Head of caudate nucleus (tissue), 42 donors: ENCODE results near the gene CATSPER3.

Experiments used
- DNase-seq, 42 donors: peaks; one replicate each; pipeline versions ENCODE4 v3.0.0 to v3.0.0-alpha.2; 2020 to 2021; ENCODE audit warnings: mixed read lengths in 7 of 42
- intact Hi-C: fragments of 100-400 bp; cut with DNase I; formaldehyde crosslinking; loops from one replicate; pipeline ENCODE4 v1.15.0; 2022

The CATSPER3 gene

GRCh38 chr5:135025730-135026644 is 58.3 kb downstream of the CATSPER3 start:
- intact Hi-C loops: no loop called here
- no peak for DNase-seq

GRCh38 chr5:135026645-135027265 is 59.0 kb downstream of the CATSPER3 start:
- no peak for DNase-seq
- intact Hi-C loops: no loop called here

GRCh38 chr5:135027266-135027696 is 59.6 kb downstream of the CATSPER3 start:
- DNase-seq: no peak
- intact Hi-C loops: no loop called here

GRCh38 chr5:135027697-135028615 is 60.2 kb downstream of the CATSPER3 start:
- intact Hi-C loops: no loop called here
- DNase-seq: no peak

- no peak for DNase-seq
- intact Hi-C loops: no loop called here
Observed at GRCh38 chr5:135028791-135029476, 61.2 kb downstream of the CATSPER3 start.

GRCh38 chr5:135029477-135030122 is 61.9 kb downstream of the CATSPER3 start:
- DNase-seq: no peak
- intact Hi-C loops: no loop called here

GRCh38 chr5:135030123-135030955 is 62.6 kb downstream of the CATSPER3 start:
- DNase-seq: no peak
- intact Hi-C loops: no loop called here

- no peak for DNase-seq
- intact Hi-C loops: no loop called here
Observed at GRCh38 chr5:135030956-135031812, 63.5 kb downstream of the CATSPER3 start.

GRCh38 chr5:135031813-135032694 is 64.3 kb downstream of the CATSPER3 start:
- intact Hi-C loops: no loop called here

GRCh38 chr5:135032695-135032998 is 64.9 kb downstream of the CATSPER3 start:
- intact Hi-C loops: no loop called here
- no peak for DNase-seq

More at GRCh38 chr5:135031813-135032694, 64.3 kb downstream of the CATSPER3 start:
- DNase-seq: no peak

GRCh38 chr5:135032999-135033861 is 65.5 kb downstream of the CATSPER3 start:
- intact Hi-C loops: no loop called here
- DNase-seq: peak in 3 of 42 donors; percentile 13 to 43 (median 24)

- intact Hi-C loops: no loop called here
- no peak for DNase-seq
Observed at GRCh38 chr5:135033901-135034235, 66.2 kb downstream of the CATSPER3 start, which contains the start of gene PITX1. Gene PITX1, minus strand, starts transcription at chr5:135034228. Its CDS starts 347 bp downstream, at chr5:135033881.

- intact Hi-C loops: no loop called here
- peak in 1 of 42 donors; percentile 30 for DNase-seq
Observed at GRCh38 chr5:135034236-135034962, 66.7 kb downstream of the CATSPER3 start.
